Pancreas (tissue), 10 donors: ENCODE data around the gene ASB6. TPM values are rescaled to one million over a fixed set of nuclear protein-coding genes. Genes with fewer than 3 reads are reported as not detected.

Experiments used
- ATAC-seq, 4 donors: fragments of 200-7000 bp; cut with Tn5 transposase; one replicate each; pipeline versions ENCODE4 v1.8.0 to v1.9.1; 2020; ENCODE audit warnings: mild to moderate bottlenecking in 4 of 4, moderate library complexity in 4 of 4
- DNase-seq, 6 donors: peaks; one replicate each; pipeline ENCODE4 v3.0.0-alpha.2; 2020
- FAIRE-seq: peaks from 2 replicates; lab custom pipeline; 2012; peaks lifted over from hg19 to GRCh38; lab: Jason Lieb, UNC
- H3K27ac ChIP-seq, 4 donors: fragments of 200-600 bp; sonication (generic); 1 replicate in 3 of 4; 2 replicates in 1 of 4; pipeline versions ENCODE4 v1.5.0 to v1.8.0; 2020
- H3K27me3 ChIP-seq, 4 donors: fragments of 200-600 bp; one replicate each; pipeline ENCODE4 v1.8.0; 2021
- H3K36me3 ChIP-seq, 3 donors: fragments of 200-600 bp; sonication (generic) in 1 of 3; one replicate each; pipeline versions ENCODE4 v1.5.0 to v1.8.0; 2020 to 2021
- H3K4me1 ChIP-seq, 3 donors: fragments of 200-600 bp; one replicate each; pipeline ENCODE4 v1.8.0; 2021
- H3K4me3 ChIP-seq, 4 donors: fragments of 200-600 bp; sonication (generic) in 2 of 4; one replicate each; pipeline versions ENCODE4 v1.5.0 to v1.8.0; 2020 to 2021
- H3K9me3 ChIP-seq, 4 donors: fragments of 200-600 bp; one replicate each; pipeline ENCODE4 v1.8.0; 2021
- CTCF ChIP-seq, 4 donors: fragments of 200-600 bp; sonication (generic) in 3 of 4; IDR thresholded peaks; one replicate each; pipeline versions ENCODE4 v1.5.0 to v1.8.0; 2021; ENCODE audit warnings: antibody characterized with exemption in 4 of 4
- WGBS, 2 donors: extraction: QIAGEN DNeasy Blood & Tissue Kit; methylation state at CpG; one replicate each; pipeline ENCODE4 v1.1.7; 2013; 5-methylcytosine and 5-hydroxymethylcytosine counted together
- intact Hi-C, 3 donors: fragments of 100-400 bp; cut with DNase I; formaldehyde crosslinking; loops; one replicate each; pipeline versions ENCODE4 v1.11.1 to v1.14.2; 2022
- polyA plus RNA-seq, 2 donors: library from polyadenylated mRNA; stranded (reverse); fragments of 200-250 nt; gene quantifications; one replicate each; pipeline ENCODE4 v1.2.3, GENCODE V29; 2013
- total RNA-seq, 6 donors: library from RNA; stranded (reverse); fragmentation: NEBNext Ultra II Directional in 4 of 6; extraction: Animal tissue kit (Norgen Biotek cat#: 25700) in 4 of 6; gene quantifications; one replicate each; pipeline versions ENCODE4 v1.2.1 to v1.2.4, GENCODE V29; 2021 to 2023
- donor health status: healthy with polysubstance abuse.
- donor health status: DM: no; HTN: no; CAD: no; lungs with moderate emphysema.
- donor health status: DM: no; HTN: no; CAD: no.
- donor health status: control.
- donor health status: control.
- donor health status: Bipolar disorder and iron deficiency.
- donor health status: DM: yes; HTN: yes; CAD: no.
- donor health status: DM: no; HTN: no; CAD: no.
- donor health status: DM: no; HTN: no; CAD: no.
- donor health status: DM: yes; HTN: yes; CAD: no.

ASB6 gene
- total and polyA plus RNA-seq, 8 donors: 6.3 to 23.7 (median 9.0) TPM

- WGBS, 2 donors: 18 to 19% methylated on average over 12 of the region's 12 CpGs
- peak in 1 of 4 donors; percentile 6 for ATAC-seq
Measured at GRCh38 chr9:129611307-129611800, 30.6 kb downstream of the ASB6 start.

GRCh38 chr9:129610473-129611306 lies 31.3 kb downstream of the ASB6 start:
- WGBS, 2 donors: 0 to 1% methylated on average over 57 to 66 of the region's 66 CpGs
- FAIRE-seq (no peak), DNase-seq (peak; percentile 71 to 91 (median 84)), ATAC-seq (peak; percentile 75 to 77 (median 76))
- no peaks in the 10 kb centered on the region for H3K9me3 ChIP-seq
- intact Hi-C loops: loop anchor here (5.0 to 10.0 kb wide), 3 partner anchors 436 to 476 kb away; partner anchors contain the start of gene IER5L (in 1 of the 3)
- H3K27me3 ChIP-seq: no peaks in the 10 kb centered on the region
- peak overlapping the region in 3 of 4 donors; percentile 52 to 85 (median 81) for H3K27ac ChIP-seq
- H3K4me3 ChIP-seq: peak overlapping the region; percentile 11 to 71 (median 44)
- peak; percentile 92 to 96 (median 94) for TF ChIP-seq CTCF (IDR thresholded peaks at IDR 0.05)
- no peaks in the 10 kb centered on the region for H3K36me3 ChIP-seq
- peaks cover 4 to 8% (median 4%) of the 10 kb centered on the region in 3 donors for H3K4me1 ChIP-seq

More at GRCh38 chr9:129611307-129611800, 30.6 kb downstream of the ASB6 start:
- Histone ChIP-seq H3K27me3 (no peaks in the 10 kb centered on the region), H3K4me3 (peak overlapping the region in 2 of 4 donors; percentile 51 to 71), H3K27ac (peak overlapping the region in 1 of 4 donors; percentile 85), H3K36me3 (no peaks in the 10 kb centered on the region), H3K9me3 (no peaks in the 10 kb centered on the region), H3K4me1 (peaks cover 4 to 8% (median 4%) of the 10 kb centered on the region in 3 donors)
- intact Hi-C loops: loop anchor here (5.0 to 10.0 kb wide), 3 partner anchors 437 to 477 kb away; partner anchors contain the start of gene IER5L (in 1 of the 3)
- FAIRE-seq: no peak
- no peak for TF ChIP-seq CTCF (IDR thresholded peaks at IDR 0.05)
- no peak for DNase-seq

GRCh38 chr9:129610213-129610472 lies 31.8 kb downstream of the ASB6 start:
- Histone ChIP-seq H3K4me1 (peaks cover 4 to 8% (median 4%) of the 10 kb centered on the region in 3 donors), H3K27me3 (no peaks in the 10 kb centered on the region), H3K36me3 (no peaks in the 10 kb centered on the region), H3K9me3 (no peaks in the 10 kb centered on the region), H3K27ac (peak overlapping the region in 3 of 4 donors; percentile 52 to 85 (median 81)), H3K4me3 (peak overlapping the region; percentile 11 to 71 (median 44))
- FAIRE-seq: no peak
- intact Hi-C loops: loop anchor here (5.0 to 10.0 kb wide), 3 partner anchors 435 to 475 kb away; partner anchors contain the start of gene IER5L (in 1 of the 3)
- no peak for TF ChIP-seq CTCF (IDR thresholded peaks at IDR 0.05)
- no peak for DNase-seq
- ATAC-seq: peak in 2 of 4 donors; percentile 1 to 2
- WGBS, 2 donors: 1 to 3% methylated on average over 13 to 24 of the region's 24 CpGs

GRCh38 chr9:129609486-129610212 lies 32.3 kb downstream of the ASB6 start:
- Histone ChIP-seq H3K4me1 (peaks cover 4 to 8% (median 4%) of the 10 kb centered on the region in 3 donors), H3K9me3 (no peaks in the 10 kb centered on the region), H3K4me3 (peak overlapping the region in 2 of 4 donors; percentile 51 to 71), H3K27ac (peak overlapping the region in 2 of 4 donors; percentile 81 to 85), H3K27me3 (no peaks in the 10 kb centered on the region), H3K36me3 (no peaks in the 10 kb centered on the region)
- intact Hi-C loops: loop anchor here (5.0 to 10.0 kb wide), 4 partner anchors 115 to 475 kb away; partner anchors contain the start of gene IER5L (in 2 of the 3)
- WGBS, 2 donors: 26 to 30% methylated on average over 20 to 24 of the region's 30 CpGs
- DNase-seq (peak in 4 of 6 donors; percentile 42 to 76 (median 52)), FAIRE-seq (no peak), ATAC-seq (peak in 3 of 4 donors; percentile 1 to 9 (median 4))
- no peak for TF ChIP-seq CTCF (IDR thresholded peaks at IDR 0.05)
